GM23338 (cell line): ENCODE results near the gene MAMSTR. TPM values are rescaled to one million over a fixed set of nuclear protein-coding genes. Genes with fewer than 3 reads are reported as not detected.

Experiments used
- ATAC-seq: fragments of 200-7000 bp; cut with Tn5 transposase; 3 replicates; pipeline ENCODE4 v1.9.1; 2020
- DNase-seq: peaks from one replicate; pipeline ENCODE4 v3.0.0-alpha.2; 2015; ENCODE audit warnings: low spot score
- H2AFZ ChIP-seq: fragments of 200-600 bp; sonication (generic); 2 replicates; pipeline ENCODE4 v1.8.0; 2016; ENCODE audit warnings: antibody characterized with exemption, mild to moderate bottlenecking, moderate library complexity
- H3F3A ChIP-seq: fragments of 200-600 bp; sonication (generic); replicated peaks from 2 replicates; pipeline ENCODE4 v1.8.0; 2017; ENCODE audit warnings: antibody characterized with exemption, mixed run types, low read depth
- H3K27ac ChIP-seq: fragments of 200-600 bp; sonication (generic); 2 replicates; pipeline ENCODE4 v1.6.1; 2016; ENCODE audit warnings: low read depth
- H3K27me3 ChIP-seq: fragments of 200-600 bp; sonication (generic); 2 replicates; pipeline ENCODE4 v1.8.0; 2016; ENCODE audit warnings: mild to moderate bottlenecking, mixed run types, moderate library complexity; ENCODE audit not compliant: insufficient read depth
- H3K36me3 ChIP-seq: fragments of 200-600 bp; sonication (generic); 2 replicates; pipeline ENCODE4 v1.8.0; 2016; ENCODE audit warnings: mild to moderate bottlenecking; ENCODE audit not compliant: insufficient read depth
- H3K4me1 ChIP-seq: fragments of 200-600 bp; sonication (generic); 2 replicates; pipeline ENCODE4 v1.8.0; 2016; ENCODE audit warnings: mild to moderate bottlenecking, moderate library complexity; ENCODE audit not compliant: insufficient read depth
- H3K4me2 ChIP-seq: fragments of 200-600 bp; sonication (generic); 2 replicates; pipeline ENCODE4 v1.7.1; 2017; ENCODE audit warnings: mixed run types
- H3K4me3 ChIP-seq: fragments of 200-600 bp; sonication (generic); 2 replicates; pipeline ENCODE4 v1.6.1; 2016; ENCODE audit warnings: mixed run types
- H3K79me2 ChIP-seq: fragments of 200-600 bp; sonication (generic); replicated peaks from 2 replicates; pipeline ENCODE4 v1.8.0; 2017; ENCODE audit warnings: mild to moderate bottlenecking; ENCODE audit not compliant: insufficient read depth
- H3K9me2 ChIP-seq: fragments of 200-600 bp; sonication (generic); 2 replicates; pipeline ENCODE4 v1.8.0; 2017; ENCODE audit not compliant: insufficient read depth
- H4K20me1 ChIP-seq: fragments of 200-600 bp; sonication (generic); replicated peaks from 2 replicates; pipeline ENCODE4 v1.8.0; 2017; ENCODE audit warnings: mild to moderate bottlenecking; ENCODE audit not compliant: insufficient read depth
- H3K27ac Mint-ChIP-seq: 2 replicates; pipeline ENCODE4 v1.8.0; 2020; ENCODE audit warnings: inconsistent platforms, mild to moderate bottlenecking, moderate library complexity, mixed read lengths
- H3K27me3 Mint-ChIP-seq: 3 replicates; pipeline ENCODE4 v1.8.0; 2022; ENCODE audit warnings: low read depth, mild to moderate bottlenecking, moderate library complexity, mixed read lengths, inconsistent platforms; ENCODE audit not compliant: insufficient read depth, poor library complexity
- H3K36me3 Mint-ChIP-seq: 3 replicates; pipeline ENCODE4 v1.8.0; 2021; ENCODE audit warnings: low read depth, mild to moderate bottlenecking, inconsistent platforms, moderate library complexity, mixed read lengths
- H3K4me1 Mint-ChIP-seq: 3 replicates; pipeline ENCODE4 v1.8.0; 2020; ENCODE audit warnings: mild to moderate bottlenecking, inconsistent platforms, mixed read lengths
- H3K4me3 Mint-ChIP-seq: 3 replicates; pipeline ENCODE4 v1.8.0; 2021; ENCODE audit warnings: moderate library complexity, mild to moderate bottlenecking, inconsistent platforms, mixed read lengths
- H3K9me3 Mint-ChIP-seq: 3 replicates; pipeline ENCODE4 v1.8.0; 2020; ENCODE audit warnings: moderate library complexity, mild to moderate bottlenecking, inconsistent platforms, mixed read lengths
- CREB1 ChIP-seq: fragments of 250-450 bp; sonication (Bioruptor Pico); IDR thresholded peaks from 2 replicates; pipeline ENCODE4 v1.5.0; 2020; ENCODE audit warnings: low read depth, mild to moderate bottlenecking, moderate library complexity
- EZH2 ChIP-seq: fragments of 200-600 bp; sonication (generic); IDR thresholded peaks from one replicate; pipeline ENCODE4 v1.8.0; 2017; ENCODE audit warnings: antibody characterized with exemption, mild to moderate bottlenecking, low read depth; ENCODE audit not compliant: unreplicated experiment
- EZH2phosphoT487 ChIP-seq: fragments of 200-600 bp; sonication (generic); IDR thresholded peaks from one replicate; pipeline ENCODE4 v1.8.1; 2018; ENCODE audit warnings: antibody characterized with exemption; ENCODE audit not compliant: unreplicated experiment
- JUNB ChIP-seq: IDR thresholded peaks from one replicate; pipeline ENCODE4 v1.6.1; 2016; ENCODE audit warnings: antibody characterized with exemption; ENCODE audit not compliant: unreplicated experiment
- NANOG ChIP-seq: IDR thresholded peaks from 2 replicates; pipeline ENCODE4 v1.6.1; 2016; ENCODE audit warnings: antibody characterized with exemption, borderline replicate concordance
- POLR2AphosphoS5 ChIP-seq: IDR thresholded peaks from 2 replicates; pipeline ENCODE4 v1.6.1; 2016; ENCODE audit warnings: antibody characterized with exemption, low read depth
- STAT1 ChIP-seq: IDR thresholded peaks from one replicate; pipeline ENCODE4 v1.6.1; 2016; ENCODE audit warnings: antibody characterized with exemption; ENCODE audit not compliant: unreplicated experiment
- ZNF114 ChIP-seq: fragments of 250-450 bp; sonication (Bioruptor Pico); IDR thresholded peaks from 2 replicates; pipeline ENCODE4 v1.5.0; 2020; ENCODE audit warnings: mild to moderate bottlenecking, moderate library complexity
- ZNF331 ChIP-seq: fragments of 250-450 bp; sonication (Bioruptor Pico); IDR thresholded peaks from 2 replicates; pipeline ENCODE4 v1.5.0; 2020; ENCODE audit warnings: low read depth, mild to moderate bottlenecking, moderate library complexity
- polyA plus RNA-seq: library from polyadenylated mRNA; unstranded; fragments of >200 nt; fragmentation: Nextera tagmentation; extraction: Ambion mirVana; gene quantifications from 2 replicates; pipeline ENCODE4 v1.2.1, GENCODE V29; 2016
- total RNA-seq: library from RNA; depleted of rRNA; stranded (reverse); fragments of >200 nt; shearing (Covaris generic); gene quantifications from 2 replicates; pipeline ENCODE4 v1.2.3, GENCODE V29; 2014
- TF ChIP-seq, protein P1 (sequence below): IDR thresholded peaks from one replicate; pipeline ENCODE4 v1.6.1; 2018; ENCODE audit warnings: antibody characterized with exemption; ENCODE audit not compliant: unreplicated experiment
- TF ChIP-seq, protein P2 (sequence below): fragments of 250-450 bp; sonication (Bioruptor Pico); IDR thresholded peaks from 2 replicates; pipeline ENCODE4 v1.5.0; 2020; ENCODE audit warnings: mild to moderate bottlenecking, moderate library complexity
- TF ChIP-seq, protein P3 (sequence below), 2 experiments: fragments of 200-600 bp in 1 of 2; sonication (generic) in 1 of 2; conservative IDR thresholded peaks; 2 replicates each; pipeline versions ENCODE4 v1.5.1 to v1.6.1; 2016 to 2017; ENCODE audit warnings: antibody characterized with exemption in 2 of 2, low read depth in 2 of 2, mild to moderate bottlenecking in 2 of 2, moderate library complexity in 1 of 2
- TF ChIP-seq, protein P4 (sequence below): IDR thresholded peaks from 2 replicates; pipeline ENCODE4 v1.6.1; 2016; ENCODE audit warnings: antibody characterized with exemption

Gene MAMSTR
- total and polyA plus RNA-seq, 2 experiments from 2014 or later, result 1.9 to 2.0 TPM

DNA sequence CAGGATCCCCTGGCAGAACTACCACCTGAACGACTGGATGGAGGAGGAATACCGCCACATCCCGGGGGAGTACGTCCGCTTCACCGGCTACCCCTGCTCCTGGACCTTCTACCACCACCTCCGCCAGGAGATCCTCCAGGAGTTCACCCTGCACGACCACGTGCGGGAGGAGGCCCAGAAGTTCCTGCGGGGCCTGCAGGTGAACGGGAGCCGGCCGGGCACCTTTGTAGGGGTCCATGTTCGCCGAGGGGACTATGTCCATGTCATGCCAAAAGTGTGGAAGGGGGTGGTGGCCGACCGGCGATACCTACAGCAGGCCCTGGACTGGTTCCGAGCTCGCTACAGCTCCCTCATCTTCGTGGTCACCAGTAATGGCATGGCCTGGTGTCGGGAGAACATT, 16.2 kb downstream of the MAMSTR start:
- H3K36me3 Mint-ChIP-seq, result peaks cover 39% of the 10 kb centered on the region
- TF ChIP-seq ZNF114 (no peak), NANOG (no peak), POLR2AphosphoS5 (no peak), EZH2phosphoT487 (no peak), EZH2 (no peak), JUNB (no peak), STAT1 (no peak), CREB1 (CRISPR knock-in tag) (no peak), ZNF331 (CRISPR knock-in tag) (no peak)
- TF ChIP-seq, protein P1, sequence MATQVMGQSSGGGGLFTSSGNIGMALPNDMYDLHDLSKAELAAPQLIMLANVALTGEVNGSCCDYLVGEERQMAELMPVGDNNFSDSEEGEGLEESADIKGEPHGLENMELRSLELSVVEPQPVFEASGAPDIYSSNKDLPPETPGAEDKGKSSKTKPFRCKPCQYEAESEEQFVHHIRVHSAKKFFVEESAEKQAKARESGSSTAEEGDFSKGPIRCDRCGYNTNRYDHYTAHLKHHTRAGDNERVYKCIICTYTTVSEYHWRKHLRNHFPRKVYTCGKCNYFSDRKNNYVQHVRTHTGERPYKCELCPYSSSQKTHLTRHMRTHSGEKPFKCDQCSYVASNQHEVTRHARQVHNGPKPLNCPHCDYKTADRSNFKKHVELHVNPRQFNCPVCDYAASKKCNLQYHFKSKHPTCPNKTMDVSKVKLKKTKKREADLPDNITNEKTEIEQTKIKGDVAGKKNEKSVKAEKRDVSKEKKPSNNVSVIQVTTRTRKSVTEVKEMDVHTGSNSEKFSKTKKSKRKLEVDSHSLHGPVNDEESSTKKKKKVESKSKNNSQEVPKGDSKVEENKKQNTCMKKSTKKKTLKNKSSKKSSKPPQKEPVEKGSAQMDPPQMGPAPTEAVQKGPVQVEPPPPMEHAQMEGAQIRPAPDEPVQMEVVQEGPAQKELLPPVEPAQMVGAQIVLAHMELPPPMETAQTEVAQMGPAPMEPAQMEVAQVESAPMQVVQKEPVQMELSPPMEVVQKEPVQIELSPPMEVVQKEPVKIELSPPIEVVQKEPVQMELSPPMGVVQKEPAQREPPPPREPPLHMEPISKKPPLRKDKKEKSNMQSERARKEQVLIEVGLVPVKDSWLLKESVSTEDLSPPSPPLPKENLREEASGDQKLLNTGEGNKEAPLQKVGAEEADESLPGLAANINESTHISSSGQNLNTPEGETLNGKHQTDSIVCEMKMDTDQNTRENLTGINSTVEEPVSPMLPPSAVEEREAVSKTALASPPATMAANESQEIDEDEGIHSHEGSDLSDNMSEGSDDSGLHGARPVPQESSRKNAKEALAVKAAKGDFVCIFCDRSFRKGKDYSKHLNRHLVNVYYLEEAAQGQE, result no peak
- TF ChIP-seq, protein P2, sequence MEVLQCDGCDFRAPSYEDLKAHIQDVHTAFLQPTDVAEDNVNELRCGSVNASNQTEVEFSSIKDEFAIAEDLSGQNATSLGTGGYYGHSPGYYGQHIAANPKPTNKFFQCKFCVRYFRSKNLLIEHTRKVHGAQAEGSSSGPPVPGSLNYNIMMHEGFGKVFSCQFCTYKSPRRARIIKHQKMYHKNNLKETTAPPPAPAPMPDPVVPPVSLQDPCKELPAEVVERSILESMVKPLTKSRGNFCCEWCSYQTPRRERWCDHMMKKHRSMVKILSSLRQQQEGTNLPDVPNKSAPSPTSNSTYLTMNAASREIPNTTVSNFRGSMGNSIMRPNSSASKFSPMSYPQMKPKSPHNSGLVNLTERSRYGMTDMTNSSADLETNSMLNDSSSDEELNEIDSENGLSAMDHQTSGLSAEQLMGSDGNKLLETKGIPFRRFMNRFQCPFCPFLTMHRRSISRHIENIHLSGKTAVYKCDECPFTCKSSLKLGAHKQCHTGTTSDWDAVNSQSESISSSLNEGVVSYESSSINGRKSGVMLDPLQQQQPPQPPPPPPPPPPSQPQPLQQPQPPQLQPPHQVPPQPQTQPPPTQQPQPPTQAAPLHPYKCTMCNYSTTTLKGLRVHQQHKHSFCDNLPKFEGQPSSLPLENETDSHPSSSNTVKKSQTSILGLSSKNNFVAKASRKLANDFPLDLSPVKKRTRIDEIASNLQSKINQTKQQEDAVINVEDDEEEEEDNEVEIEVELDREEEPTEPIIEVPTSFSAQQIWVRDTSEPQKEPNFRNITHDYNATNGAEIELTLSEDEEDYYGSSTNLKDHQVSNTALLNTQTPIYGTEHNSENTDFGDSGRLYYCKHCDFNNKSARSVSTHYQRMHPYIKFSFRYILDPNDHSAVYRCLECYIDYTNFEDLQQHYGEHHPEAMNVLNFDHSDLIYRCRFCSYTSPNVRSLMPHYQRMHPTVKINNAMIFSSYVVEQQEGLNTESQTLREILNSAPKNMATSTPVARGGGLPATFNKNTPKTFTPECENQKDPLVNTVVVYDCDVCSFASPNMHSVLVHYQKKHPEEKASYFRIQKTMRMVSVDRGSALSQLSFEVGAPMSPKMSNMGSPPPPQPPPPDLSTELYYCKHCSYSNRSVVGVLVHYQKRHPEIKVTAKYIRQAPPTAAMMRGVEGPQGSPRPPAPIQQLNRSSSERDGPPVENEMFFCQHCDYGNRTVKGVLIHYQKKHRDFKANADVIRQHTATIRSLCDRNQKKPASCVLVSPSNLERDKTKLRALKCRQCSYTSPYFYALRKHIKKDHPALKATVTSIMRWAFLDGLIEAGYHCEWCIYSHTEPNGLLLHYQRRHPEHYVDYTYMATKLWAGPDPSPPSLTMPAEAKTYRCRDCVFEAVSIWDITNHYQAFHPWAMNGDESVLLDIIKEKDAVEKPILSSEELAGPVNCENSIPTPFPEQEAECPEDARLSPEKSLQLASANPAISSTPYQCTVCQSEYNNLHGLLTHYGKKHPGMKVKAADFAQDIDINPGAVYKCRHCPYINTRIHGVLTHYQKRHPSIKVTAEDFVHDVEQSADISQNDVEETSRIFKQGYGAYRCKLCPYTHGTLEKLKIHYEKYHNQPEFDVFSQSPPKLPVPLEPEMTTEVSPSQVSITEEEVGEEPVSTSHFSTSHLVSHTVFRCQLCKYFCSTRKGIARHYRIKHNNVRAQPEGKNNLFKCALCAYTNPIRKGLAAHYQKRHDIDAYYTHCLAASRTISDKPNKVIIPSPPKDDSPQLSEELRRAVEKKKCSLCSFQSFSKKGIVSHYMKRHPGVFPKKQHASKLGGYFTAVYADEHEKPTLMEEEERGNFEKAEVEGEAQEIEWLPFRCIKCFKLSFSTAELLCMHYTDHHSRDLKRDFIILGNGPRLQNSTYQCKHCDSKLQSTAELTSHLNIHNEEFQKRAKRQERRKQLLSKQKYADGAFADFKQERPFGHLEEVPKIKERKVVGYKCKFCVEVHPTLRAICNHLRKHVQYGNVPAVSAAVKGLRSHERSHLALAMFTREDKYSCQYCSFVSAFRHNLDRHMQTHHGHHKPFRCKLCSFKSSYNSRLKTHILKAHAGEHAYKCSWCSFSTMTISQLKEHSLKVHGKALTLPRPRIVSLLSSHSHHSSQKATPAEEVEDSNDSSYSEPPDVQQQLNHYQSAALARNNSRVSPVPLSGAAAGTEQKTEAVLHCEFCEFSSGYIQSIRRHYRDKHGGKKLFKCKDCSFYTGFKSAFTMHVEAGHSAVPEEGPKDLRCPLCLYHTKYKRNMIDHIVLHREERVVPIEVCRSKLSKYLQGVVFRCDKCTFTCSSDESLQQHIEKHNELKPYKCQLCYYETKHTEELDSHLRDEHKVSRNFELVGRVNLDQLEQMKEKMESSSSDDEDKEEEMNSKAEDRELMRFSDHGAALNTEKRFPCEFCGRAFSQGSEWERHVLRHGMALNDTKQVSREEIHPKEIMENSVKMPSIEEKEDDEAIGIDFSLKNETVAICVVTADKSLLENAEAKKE, result no peak
- TF ChIP-seq, protein P3, sequence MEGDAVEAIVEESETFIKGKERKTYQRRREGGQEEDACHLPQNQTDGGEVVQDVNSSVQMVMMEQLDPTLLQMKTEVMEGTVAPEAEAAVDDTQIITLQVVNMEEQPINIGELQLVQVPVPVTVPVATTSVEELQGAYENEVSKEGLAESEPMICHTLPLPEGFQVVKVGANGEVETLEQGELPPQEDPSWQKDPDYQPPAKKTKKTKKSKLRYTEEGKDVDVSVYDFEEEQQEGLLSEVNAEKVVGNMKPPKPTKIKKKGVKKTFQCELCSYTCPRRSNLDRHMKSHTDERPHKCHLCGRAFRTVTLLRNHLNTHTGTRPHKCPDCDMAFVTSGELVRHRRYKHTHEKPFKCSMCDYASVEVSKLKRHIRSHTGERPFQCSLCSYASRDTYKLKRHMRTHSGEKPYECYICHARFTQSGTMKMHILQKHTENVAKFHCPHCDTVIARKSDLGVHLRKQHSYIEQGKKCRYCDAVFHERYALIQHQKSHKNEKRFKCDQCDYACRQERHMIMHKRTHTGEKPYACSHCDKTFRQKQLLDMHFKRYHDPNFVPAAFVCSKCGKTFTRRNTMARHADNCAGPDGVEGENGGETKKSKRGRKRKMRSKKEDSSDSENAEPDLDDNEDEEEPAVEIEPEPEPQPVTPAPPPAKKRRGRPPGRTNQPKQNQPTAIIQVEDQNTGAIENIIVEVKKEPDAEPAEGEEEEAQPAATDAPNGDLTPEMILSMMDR (conservative IDR thresholded peaks at IDR 0.05; ENCODE audit: low read depth in 2 of 2), result no peak
- TF ChIP-seq, protein P4, sequence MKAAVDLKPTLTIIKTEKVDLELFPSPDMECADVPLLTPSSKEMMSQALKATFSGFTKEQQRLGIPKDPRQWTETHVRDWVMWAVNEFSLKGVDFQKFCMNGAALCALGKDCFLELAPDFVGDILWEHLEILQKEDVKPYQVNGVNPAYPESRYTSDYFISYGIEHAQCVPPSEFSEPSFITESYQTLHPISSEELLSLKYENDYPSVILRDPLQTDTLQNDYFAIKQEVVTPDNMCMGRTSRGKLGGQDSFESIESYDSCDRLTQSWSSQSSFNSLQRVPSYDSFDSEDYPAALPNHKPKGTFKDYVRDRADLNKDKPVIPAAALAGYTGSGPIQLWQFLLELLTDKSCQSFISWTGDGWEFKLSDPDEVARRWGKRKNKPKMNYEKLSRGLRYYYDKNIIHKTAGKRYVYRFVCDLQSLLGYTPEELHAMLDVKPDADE, result no peak
- H3K4me2 ChIP-seq, result no peak overlapping the region
- no peaks in the 10 kb centered on the region for H3F3A ChIP-seq
- H3K4me3 ChIP-seq, result no peak overlapping the region
- H3K9me2 ChIP-seq, result no peaks in the 10 kb centered on the region
- no peak overlapping the region for H3K4me3 Mint-ChIP-seq
- no peak overlapping the region for H3K27ac ChIP-seq
- H2AFZ ChIP-seq, result no peak overlapping the region
- H3K36me3 ChIP-seq, result no peaks in the 10 kb centered on the region
- no peaks in the 10 kb centered on the region for H4K20me1 ChIP-seq
- H3K79me2 ChIP-seq, result no peaks in the 10 kb centered on the region
- ATAC-seq, result no peak
- H3K27ac Mint-ChIP-seq, result no peak overlapping the region
- H3K27me3 Mint-ChIP-seq, result peaks cover 9% of the 10 kb centered on the region
- peaks cover 11% of the 10 kb centered on the region for H3K9me3 Mint-ChIP-seq
- DNase-seq, result no peak
- peaks cover 4% of the 10 kb centered on the region for H3K4me1 Mint-ChIP-seq
- H3K4me1 ChIP-seq, result peaks cover 2% of the 10 kb centered on the region; the same call in 1 of the 2 replicates
- H3K27me3 ChIP-seq, result no peaks in the 10 kb centered on the region
